Kidney (tissue), 14 donors: ENCODE measurements around the gene PRND. TPM values are rescaled to one million over a fixed set of nuclear protein-coding genes. Genes with fewer than 3 reads are reported as not detected.

Source experiments
- DNase-seq, 5 donors: peaks; one replicate each; pipeline ENCODE4 v3.0.0-alpha.2; 2013 to 2020
- FAIRE-seq: peaks from 2 replicates; lab custom pipeline; 2012; peaks lifted over from hg19 to GRCh38; lab: Jason Lieb, UNC
- H3K27ac ChIP-seq, 2 donors: one replicate each; pipeline ENCODE4 v1.7.0; 2013; ENCODE audit warnings: low read depth in 2 of 2, low read length in 2 of 2, inconsistent platforms in 1 of 2
- H3K27me3 ChIP-seq: one replicate; pipeline ENCODE4 v1.7.1; 2013; ENCODE audit warnings: low read length, inconsistent platforms; ENCODE audit not compliant: control insufficient read depth, insufficient read depth
- H3K36me3 ChIP-seq, 3 donors: one replicate each; pipeline versions ENCODE4 v1.7.0 to v1.7.1; 2013; ENCODE audit warnings: low read length in 3 of 3, control low read depth in 1 of 3, inconsistent platforms in 1 of 3; ENCODE audit not compliant: insufficient read depth in 3 of 3, control insufficient read depth in 2 of 3
- H3K4me1 ChIP-seq, 3 donors: one replicate each; pipeline versions ENCODE4 v1.7.0 to v1.7.1; 2013; ENCODE audit warnings: low read length in 3 of 3, inconsistent platforms in 1 of 3, low read depth in 1 of 3; ENCODE audit not compliant: control insufficient read depth in 2 of 3, insufficient read depth in 2 of 3
- H3K4me3 ChIP-seq, 3 donors: one replicate each; pipeline versions ENCODE4 v1.7.0 to v1.8.1; 2013; ENCODE audit warnings: low read length in 3 of 3, control low read depth in 1 of 3, inconsistent platforms in 1 of 3
- H3K9ac ChIP-seq, 3 donors: one replicate each; pipeline versions ENCODE4 v1.7.0 to v1.7.1; 2013; ENCODE audit warnings: low read length in 3 of 3, control low read depth in 1 of 3, inconsistent platforms in 1 of 3
- H3K9me3 ChIP-seq, 3 donors: one replicate each; pipeline versions ENCODE4 v1.7.0 to v1.7.1; 2013; ENCODE audit warnings: low read length in 3 of 3, control low read depth in 1 of 3, inconsistent platforms in 1 of 3; ENCODE audit not compliant: control insufficient read depth in 2 of 3, insufficient read depth in 1 of 3
- CTCF ChIP-seq: IDR thresholded peaks from 3 replicates; pipeline ENCODE4 v1.5.1; 2012; ENCODE audit warnings: mild to moderate bottlenecking, moderate library complexity, borderline replicate concordance; ENCODE audit not compliant: insufficient read depth; ENCODE audit errors: extremely low read depth
- intact Hi-C: fragments of 100-400 bp; cut with DNase I; formaldehyde crosslinking; loops from one replicate; pipeline ENCODE4 v1.11.1; 2022
- polyA plus RNA-seq: library from polyadenylated mRNA; stranded (reverse); fragments of 350-450 nt; fragmentation: Illumina TruSeq; extraction: RNeasy Lipid Tissue Mini Kit (QIAGEN cat#74804); gene quantifications from one replicate; pipeline ENCODE4 v1.2.3, GENCODE V29; 2014; ENCODE audit warnings: low read depth, low replicate concordance; ENCODE audit not compliant: insufficient read depth
- total RNA-seq: library from RNA; stranded (reverse); fragmentation: NEBNext Ultra II Directional; extraction: Animal tissue kit (Norgen Biotek cat#: 25700); gene quantifications from one replicate; pipeline ENCODE4 v1.2.1, GENCODE V29; 2021
- donor health status: control.
- donor health status: control.
- donor health status: control.
- donor health status: control.
- donor health status: control.
- donor health status: DM: yes; HTN: yes; CAD: no.
- donor health status: Normal renal cell carcinoma (clear cell type).

Gene PRND
- total and polyA plus RNA-seq, 2 donors from 2014 or later = not detected

- no peaks in the 10 kb centered on the region for H3K4me1 ChIP-seq
- H3K9ac ChIP-seq = no peak overlapping the region
- peaks cover 0 to 9% (median 2%) of the 10 kb centered on the region in 3 donors for H3K9me3 ChIP-seq
- DNase-seq (no peak), FAIRE-seq (no peak)
- H3K27me3 ChIP-seq = no peaks in the 10 kb centered on the region
- H3K27ac ChIP-seq = no peak overlapping the region
- intact Hi-C loops = no loop called here
- no peaks in the 10 kb centered on the region for H3K36me3 ChIP-seq
- TF ChIP-seq CTCF = no peak
- H3K4me3 ChIP-seq = no peak overlapping the region
Measured at GRCh38 chr20:4773736-4774135, 52.0 kb downstream of the PRND start.

GRCh38 chr20:4774207-4774606 lies 52.5 kb downstream of the PRND start:
- no peak for TF ChIP-seq CTCF
- Histone ChIP-seq H3K27me3 (no peaks in the 10 kb centered on the region), H3K9me3 (peaks cover 0 to 9% (median 2%) of the 10 kb centered on the region in 3 donors), H3K4me1 (no peaks in the 10 kb centered on the region), H3K27ac (no peak overlapping the region), H3K9ac (no peak overlapping the region), H3K4me3 (no peak overlapping the region), H3K36me3 (no peaks in the 10 kb centered on the region)
- DNase-seq (no peak), FAIRE-seq (no peak)
- intact Hi-C loops = no loop called here

GRCh38 chr20:4775322-4776078 lies 53.8 kb downstream of the PRND start:
- no peak for FAIRE-seq
- DNase-seq = no peak
- H3K36me3 ChIP-seq = no peaks in the 10 kb centered on the region
- no peaks in the 10 kb centered on the region for H3K4me1 ChIP-seq
- peaks cover 0 to 9% (median 2%) of the 10 kb centered on the region in 3 donors for H3K9me3 ChIP-seq
- no peak for TF ChIP-seq CTCF
- no peak overlapping the region for H3K27ac ChIP-seq
- no peak overlapping the region for H3K4me3 ChIP-seq
- H3K9ac ChIP-seq = no peak overlapping the region
- no peaks in the 10 kb centered on the region for H3K27me3 ChIP-seq
- intact Hi-C loops = no loop called here
